Astrocyte (in vitro differentiated cells and primary cell): ENCODE results near the gene GNAS-AS1. TPM values are rescaled to one million over a fixed set of nuclear protein-coding genes. Genes with fewer than 3 reads are reported as not detected.

Experiments used
- DNase-seq: peaks from one replicate; pipeline ENCODE4 v3.0.0-alpha.2; 2010; ENCODE audit warnings: low read depth
- FAIRE-seq: peaks from 2 replicates; lab custom pipeline; 2011; peaks lifted over from hg19 to GRCh38; lab: Jason Lieb, UNC
- H2AFZ ChIP-seq: 2 replicates; pipeline ENCODE4 v1.6.0; 2012; ENCODE audit warnings: low read depth, low read length, inconsistent platforms
- H3K27ac ChIP-seq: 2 replicates; pipeline ENCODE4 v1.5.1; 2011; ENCODE audit warnings: low read depth, low read length, inconsistent platforms
- H3K27me3 ChIP-seq: 2 replicates; pipeline ENCODE4 v1.6.0; 2011; ENCODE audit warnings: low read length, inconsistent platforms; ENCODE audit not compliant: insufficient read depth
- H3K36me3 ChIP-seq: 2 replicates; pipeline ENCODE4 v1.5.1; 2011; ENCODE audit warnings: low read length, inconsistent platforms; ENCODE audit not compliant: insufficient read depth
- H3K4me1 ChIP-seq: 2 replicates; pipeline ENCODE4 v1.5.1; 2011; ENCODE audit warnings: low read length, inconsistent platforms; ENCODE audit not compliant: insufficient read depth
- H3K4me2 ChIP-seq: 2 replicates; pipeline ENCODE4 v1.6.0; 2012; ENCODE audit warnings: low read length, inconsistent platforms
- H3K4me3 ChIP-seq: 2 replicates; pipeline ENCODE4 v1.5.1; 2011; ENCODE audit warnings: low read depth, mild to moderate bottlenecking, low read length, inconsistent platforms; ENCODE audit not compliant: insufficient read depth
- H3K79me2 ChIP-seq: 2 replicates; pipeline ENCODE4 v1.6.0; 2012; ENCODE audit warnings: mild to moderate bottlenecking, low read length, inconsistent platforms; ENCODE audit not compliant: insufficient read depth
- H3K9ac ChIP-seq: 2 replicates; pipeline ENCODE4 v1.6.0; 2012; ENCODE audit warnings: mild to moderate bottlenecking, low read length, inconsistent platforms
- H3K9me3 ChIP-seq: 2 replicates; pipeline ENCODE4 v1.5.1; 2012; ENCODE audit warnings: low read depth, mild to moderate bottlenecking, low read length, inconsistent platforms; ENCODE audit not compliant: insufficient read depth
- H4K20me1 ChIP-seq: 2 replicates; pipeline ENCODE4 v1.6.0; 2012; ENCODE audit warnings: low read length, inconsistent platforms; ENCODE audit not compliant: insufficient read depth
- H3K27ac Mint-ChIP-seq: one replicate; pipeline ENCODE4 v1.8.0; 2021; ENCODE audit warnings: mild to moderate bottlenecking, mixed read lengths; ENCODE audit not compliant: unreplicated experiment
- H3K27me3 Mint-ChIP-seq: one replicate; pipeline ENCODE4 v1.8.0; 2021; ENCODE audit warnings: low read depth, mixed read lengths; ENCODE audit not compliant: unreplicated experiment
- H3K36me3 Mint-ChIP-seq: one replicate; pipeline ENCODE4 v1.8.0; 2021; ENCODE audit warnings: low read depth, mixed read lengths; ENCODE audit not compliant: unreplicated experiment
- H3K4me1 Mint-ChIP-seq: one replicate; pipeline ENCODE4 v1.8.0; 2021; ENCODE audit warnings: low read depth, mixed read lengths; ENCODE audit not compliant: unreplicated experiment
- H3K4me3 Mint-ChIP-seq: one replicate; pipeline ENCODE4 v1.8.0; 2021; ENCODE audit warnings: mild to moderate bottlenecking, moderate library complexity, mixed read lengths; ENCODE audit not compliant: unreplicated experiment
- H3K9me3 Mint-ChIP-seq: one replicate; pipeline ENCODE4 v1.8.0; 2021; ENCODE audit warnings: mild to moderate bottlenecking, mixed read lengths; ENCODE audit not compliant: unreplicated experiment
- CTCF ChIP-seq: IDR thresholded peaks from 2 replicates; pipeline ENCODE4 v1.5.1; 2011; ENCODE audit warnings: low read depth, mild to moderate bottlenecking, inconsistent platforms, low read length, moderate library complexity; ENCODE audit not compliant: insufficient read depth
- EZH2 ChIP-seq: IDR thresholded peaks from 2 replicates; pipeline ENCODE4 v1.6.1; 2012; ENCODE audit warnings: mild to moderate bottlenecking, low read length, inconsistent platforms; ENCODE audit not compliant: insufficient read depth
- total RNA-seq: library from RNA; stranded (reverse); gene quantifications from 2 replicates; pipeline ENCODE4 v1.2.1, GENCODE V29; 2021

Gene GNAS-AS1
- total RNA-seq, 1 donor from 2014 or later = 3.8 TPM

GRCh38 chr20:58788896-58789544, 61.7 kb downstream of the GNAS-AS1 start:
- Histone ChIP-seq H3K4me3 (no peak overlapping the region), H3K9me3 (no peaks in the 10 kb centered on the region), H3K27ac (no peak overlapping the region), H3K36me3 (no peaks in the 10 kb centered on the region), H2AFZ (no peak overlapping the region), H3K79me2 (no peaks in the 10 kb centered on the region), H3K4me2 (no peak overlapping the region), H3K4me1 (no peaks in the 10 kb centered on the region), H4K20me1 (no peaks in the 10 kb centered on the region), H3K9ac (no peak overlapping the region), H3K27me3 (peaks cover 26% of the 10 kb centered on the region)
- no peak for TF ChIP-seq EZH2
- no peak for TF ChIP-seq CTCF
- Mint-ChIP-seq H3K36me3 (peaks cover 2% of the 10 kb centered on the region), H3K27ac (no peak overlapping the region), H3K4me3 (no peak overlapping the region), H3K27me3 (peaks cover 74% of the 10 kb centered on the region), H3K9me3 (no peaks in the 10 kb centered on the region), H3K4me1 (no peaks in the 10 kb centered on the region)
- no peak for FAIRE-seq
- no peak for DNase-seq

- H3K27me3 ChIP-seq = peaks cover 33% of the 10 kb centered on the region
- no peaks in the 10 kb centered on the region for H4K20me1 ChIP-seq
- H3K4me2 ChIP-seq = no peak overlapping the region
- TF ChIP-seq CTCF (no peak), EZH2 (no peak)
- peaks cover 79% of the 10 kb centered on the region for H3K27me3 Mint-ChIP-seq
- H3K36me3 Mint-ChIP-seq = peaks cover 2% of the 10 kb centered on the region
- no peak overlapping the region for H3K4me3 ChIP-seq
- no peaks in the 10 kb centered on the region for H3K36me3 ChIP-seq
- no peaks in the 10 kb centered on the region for H3K79me2 ChIP-seq
- no peaks in the 10 kb centered on the region for H3K9me3 Mint-ChIP-seq
- no peak overlapping the region for H3K27ac ChIP-seq
- no peak overlapping the region for H3K4me3 Mint-ChIP-seq
- no peaks in the 10 kb centered on the region for H3K4me1 ChIP-seq
- no peak overlapping the region for H2AFZ ChIP-seq
- H3K4me1 Mint-ChIP-seq = no peaks in the 10 kb centered on the region
- H3K9me3 ChIP-seq = no peaks in the 10 kb centered on the region
- DNase-seq (no peak), FAIRE-seq (no peak)
- H3K9ac ChIP-seq = no peak overlapping the region
- no peak overlapping the region for H3K27ac Mint-ChIP-seq
Observed at GRCh38 chr20:58787211-58788005, 63.3 kb downstream of the GNAS-AS1 start.
